Measurements from ENCODE around the gene PFAS. TPM values are rescaled to one million over a fixed set of nuclear protein-coding genes. Genes with fewer than 3 reads are reported as not detected.

PFAS gene
- total RNA-seq, 1 experiment from 2014 or later: 44.1 TPM

DNA sequence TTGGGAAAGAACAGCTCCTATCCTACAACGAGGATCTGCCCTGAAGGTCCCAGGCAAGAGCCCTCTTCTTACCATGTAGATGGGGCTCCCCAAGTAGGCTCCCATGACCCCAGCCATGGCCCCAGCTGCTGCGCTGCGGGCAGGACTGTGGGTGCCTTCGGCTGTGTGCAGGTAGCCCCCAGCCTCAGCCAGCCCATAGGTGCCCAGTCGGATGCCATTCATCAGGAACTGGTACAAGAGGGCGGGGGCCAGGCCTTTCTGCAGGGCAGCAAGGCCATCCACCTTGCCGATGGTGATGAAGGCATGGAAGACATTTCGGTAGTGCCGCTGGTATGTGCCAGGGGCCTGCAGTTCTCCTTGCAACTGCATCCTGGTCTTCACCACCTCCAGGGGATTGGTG lies 45.3 kb downstream of the PFAS start:
- Histone ChIP-seq H3K27me3 (replicated peaks; ENCODE audit: control insufficient read depth, insufficient read depth, low read length) (no peaks in the 10 kb centered on the region), H3K9me3 (no peaks in the 10 kb centered on the region), H3K4me1 (peaks cover 5% of the 10 kb centered on the region; the same call in 1 of the 2 replicates), H3K36me3 (ENCODE audit: control insufficient read depth, insufficient read depth, low read length) (no peaks in the 10 kb centered on the region), H3K4me3 (ENCODE audit: low read depth, low read length) (no peak overlapping the region)
- intact Hi-C loops (cut with micrococcal nuclease; ENCODE audit: unreplicated experiment): no loop called here
- peaks cover 7% of the 10 kb centered on the region for H3K4me1 Mint-ChIP-seq (ENCODE audit: low read depth, unreplicated experiment)
- no peaks in the 10 kb centered on the region for H3K36me3 Mint-ChIP-seq (ENCODE audit: insufficient read depth, unreplicated experiment)
- TF ChIP-seq CTCF (IDR thresholded peaks at IDR 0.05; ENCODE audit: insufficient read depth in 1 of 2, low read depth in 1 of 2, low read length in 1 of 2, severe bottlenecking in 1 of 2, unreplicated experiment in 1 of 2): no peak
- DNase-seq: no peak
- ChIA-PET POLR2A (no interaction called here), CTCF (no interaction called here)
- H3K9me3 Mint-ChIP-seq (ENCODE audit: unreplicated experiment): no peaks in the 10 kb centered on the region
- H3K27me3 Mint-ChIP-seq (ENCODE audit: insufficient read depth, unreplicated experiment): no peaks in the 10 kb centered on the region
- H3K4me3 Mint-ChIP-seq (ENCODE audit: unreplicated experiment): peak overlapping the region; percentile 86
- peak overlapping the region; percentile 93 for H3K27ac Mint-ChIP-seq (ENCODE audit: unreplicated experiment)
- no TSS peak for BruUV-seq (replicated peaks)

DNA sequence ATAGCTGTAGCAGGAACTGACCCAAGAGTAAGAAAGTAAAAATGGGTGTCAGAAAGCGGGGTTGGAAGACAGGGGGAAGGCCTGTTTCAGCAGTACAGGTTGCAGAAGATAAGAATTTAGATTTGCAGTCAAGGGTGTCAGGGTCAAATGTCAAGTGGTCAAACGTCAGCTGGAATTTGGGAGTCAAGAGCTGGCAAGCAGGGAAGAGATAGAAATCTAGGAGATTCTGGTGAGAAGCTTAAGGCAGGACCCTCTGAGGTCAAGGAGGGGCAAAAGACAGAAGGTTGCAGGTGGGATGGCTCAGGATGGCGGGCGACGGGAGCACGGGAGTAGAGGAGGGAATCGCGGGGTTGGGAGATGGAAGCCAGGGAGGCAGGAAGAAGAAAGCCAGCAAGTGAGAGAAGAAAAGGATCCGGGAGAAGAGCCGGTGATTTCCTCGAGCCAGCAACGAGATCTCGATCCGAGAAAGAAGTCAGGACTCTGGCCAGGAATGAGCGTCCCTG lies 45.8 kb downstream of the PFAS start:
- Histone ChIP-seq H3K4me3 (ENCODE audit: low read depth, low read length) (peak overlapping the region; percentile 39), H3K36me3 (ENCODE audit: control insufficient read depth, insufficient read depth, low read length) (no peaks in the 10 kb centered on the region), H3K27me3 (replicated peaks; ENCODE audit: control insufficient read depth, insufficient read depth, low read length) (no peaks in the 10 kb centered on the region), H3K4me1 (peaks cover 5% of the 10 kb centered on the region; the same call in 1 of the 2 replicates), H3K9me3 (no peaks in the 10 kb centered on the region)
- no peak for TF ChIP-seq CTCF (IDR thresholded peaks at IDR 0.05; ENCODE audit: insufficient read depth in 1 of 2, low read depth in 1 of 2, low read length in 1 of 2, severe bottlenecking in 1 of 2, unreplicated experiment in 1 of 2)
- Mint-ChIP-seq H3K4me3 (ENCODE audit: unreplicated experiment) (peak overlapping the region; percentile 86), H3K9me3 (ENCODE audit: unreplicated experiment) (no peaks in the 10 kb centered on the region), H3K27me3 (ENCODE audit: insufficient read depth, unreplicated experiment) (no peaks in the 10 kb centered on the region), H3K27ac (ENCODE audit: unreplicated experiment) (peak overlapping the region; percentile 93), H3K4me1 (ENCODE audit: low read depth, unreplicated experiment) (peaks cover 7% of the 10 kb centered on the region), H3K36me3 (ENCODE audit: insufficient read depth, unreplicated experiment) (no peaks in the 10 kb centered on the region)
- no peak for DNase-seq
- intact Hi-C loops (cut with micrococcal nuclease; ENCODE audit: unreplicated experiment): no loop called here
- BruUV-seq (replicated peaks): TSS peak; percentile 72
- ChIA-PET CTCF (interaction anchor here (0.8 to 1.0 kb wide), 4 partner anchors 47 to 173 kb away, joined by 3 read pairs; partner anchors contain the start of gene CTC1), POLR2A (interaction anchor here (0.5 to 2.0 kb wide), 12 partner anchors 11 to 1180 kb away, joined by 3 to 31 read pairs (median 4); partner anchors contain the start of genes ASGR2, AURKB, BORCS6 and CTC1)

DNA sequence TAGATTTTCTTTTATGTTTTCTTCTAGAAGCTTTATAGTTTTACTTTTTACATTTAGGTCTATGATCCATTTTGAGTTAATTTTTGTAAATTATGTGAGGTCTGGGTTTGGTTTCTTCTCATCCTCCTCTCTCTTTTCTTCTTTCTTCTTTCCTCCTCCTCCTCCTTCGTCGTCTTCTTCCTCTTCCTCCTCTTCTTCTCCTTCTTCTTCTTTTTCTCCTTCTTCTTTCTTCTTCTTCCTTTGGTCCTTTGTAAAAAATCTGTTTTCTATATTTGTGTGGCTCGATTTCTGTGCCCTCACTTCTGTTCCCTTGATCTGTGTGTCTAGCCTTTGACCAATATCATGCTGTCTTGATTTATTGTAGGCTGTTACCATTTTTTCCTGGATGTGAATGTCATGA lies 51.1 kb downstream of the PFAS start:
- H3K36me3 ChIP-seq (ENCODE audit: control insufficient read depth, insufficient read depth, low read length): no peaks in the 10 kb centered on the region
- H3K27me3 ChIP-seq (replicated peaks; ENCODE audit: control insufficient read depth, insufficient read depth, low read length): no peaks in the 10 kb centered on the region
- BruUV-seq (replicated peaks): no TSS peak
- intact Hi-C loops (cut with micrococcal nuclease; ENCODE audit: unreplicated experiment): loop anchor here (1.0 kb wide), 2 partner anchors 46 to 77 kb away; no protein-coding TSS in a partner anchor
- TF ChIP-seq CTCF (IDR thresholded peaks at IDR 0.05; ENCODE audit: insufficient read depth in 1 of 2, low read depth in 1 of 2, low read length in 1 of 2, severe bottlenecking in 1 of 2, unreplicated experiment in 1 of 2): no peak
- Mint-ChIP-seq H3K27me3 (ENCODE audit: insufficient read depth, unreplicated experiment) (no peaks in the 10 kb centered on the region), H3K4me1 (ENCODE audit: low read depth, unreplicated experiment) (no peaks in the 10 kb centered on the region), H3K36me3 (ENCODE audit: insufficient read depth, unreplicated experiment) (no peaks in the 10 kb centered on the region), H3K9me3 (ENCODE audit: unreplicated experiment) (no peaks in the 10 kb centered on the region), H3K4me3 (ENCODE audit: unreplicated experiment) (no peak overlapping the region), H3K27ac (ENCODE audit: unreplicated experiment) (no peak overlapping the region)
- no peaks in the 10 kb centered on the region for H3K4me1 ChIP-seq
- H3K9me3 ChIP-seq: no peaks in the 10 kb centered on the region
- ChIA-PET POLR2A (no interaction called here), CTCF (interaction anchor here (0.7 kb wide), 2 partner anchors 24 to 110 kb away, joined by 3 to 5 read pairs; no protein-coding TSS in a partner anchor)
- no peak for DNase-seq
- H3K4me3 ChIP-seq (ENCODE audit: low read depth, low read length): no peak overlapping the region

All from Caco-2 (cell line).